Liver (tissue), 9 donors: ENCODE measurements around the gene ARHGAP4. TPM values are rescaled to one million over a fixed set of nuclear protein-coding genes. Genes with fewer than 3 reads are reported as not detected.

Experiments used
- DNase-seq: peaks from one replicate; pipeline ENCODE4 v3.0.0-alpha.2; 2017; ENCODE audit warnings: low spot score
- H3K27ac ChIP-seq, 2 donors: one replicate each; pipeline ENCODE4 v1.7.0; 2013; ENCODE audit warnings: inconsistent platforms in 2 of 2, low read length in 2 of 2, control low read depth in 1 of 2, low read depth in 1 of 2, mild to moderate bottlenecking in 1 of 2
- H3K27me3 ChIP-seq, 4 donors: one replicate each; pipeline versions ENCODE4 v1.6.1 to v1.7.0; 2013; ENCODE audit warnings: low read length in 3 of 4, inconsistent platforms in 1 of 4, mild to moderate bottlenecking in 1 of 4, moderate library complexity in 1 of 4; ENCODE audit not compliant: control insufficient read depth in 4 of 4, insufficient read depth in 4 of 4
- H3K36me3 ChIP-seq, 4 donors: one replicate each; pipeline versions ENCODE4 v1.6.1 to v1.7.0; 2013; ENCODE audit warnings: low read length in 3 of 4, mild to moderate bottlenecking in 3 of 4, low read depth in 1 of 4, moderate library complexity in 1 of 4; ENCODE audit not compliant: control insufficient read depth in 4 of 4, insufficient read depth in 3 of 4
- H3K4me1 ChIP-seq, 4 donors: one replicate each; pipeline versions ENCODE4 v1.6.1 to v1.7.0; 2013; ENCODE audit warnings: low read length in 3 of 4, mild to moderate bottlenecking in 3 of 4, moderate library complexity in 1 of 4; ENCODE audit not compliant: control insufficient read depth in 4 of 4, insufficient read depth in 4 of 4
- H3K4me3 ChIP-seq, 3 donors: one replicate each; pipeline versions ENCODE4 v1.6.1 to v1.7.0; 2013; ENCODE audit warnings: low read length in 3 of 3, control low read depth in 1 of 3, low read depth in 1 of 3, mild to moderate bottlenecking in 1 of 3
- H3K9ac ChIP-seq, 2 donors: one replicate each; pipeline ENCODE4 v1.7.0; 2013; ENCODE audit warnings: low read length in 2 of 2, mild to moderate bottlenecking in 2 of 2, moderate library complexity in 2 of 2, control low read depth in 1 of 2, low read depth in 1 of 2
- H3K9me3 ChIP-seq, 4 donors: one replicate each; pipeline versions ENCODE4 v1.6.1 to v1.7.0; 2013; ENCODE audit warnings: low read length in 3 of 4; ENCODE audit not compliant: control insufficient read depth in 4 of 4
- ATF3 ChIP-seq: IDR thresholded peaks from 2 replicates; pipeline ENCODE4 v1.6.1; 2016; ENCODE audit warnings: antibody characterized with exemption
- CTCF ChIP-seq: fragments of 150-350 bp; IDR thresholded peaks from 2 replicates; pipeline ENCODE4 v1.5.1; 2017; ENCODE audit warnings: improper control_type of control experiment, low read depth, low read length; ENCODE audit not compliant: missing input control
- EGR1 ChIP-seq, 2 donors: IDR thresholded peaks; 2 replicates each; pipeline ENCODE4 v1.6.1; 2016 to 2018; ENCODE audit warnings: antibody characterized with exemption in 2 of 2, low read depth in 2 of 2
- FOXA1 ChIP-seq: IDR thresholded peaks from 2 replicates; pipeline ENCODE4 v1.6.1; 2016; ENCODE audit warnings: antibody characterized with exemption
- FOXA2 ChIP-seq: IDR thresholded peaks from 2 replicates; pipeline ENCODE4 v1.6.1; 2016; ENCODE audit warnings: antibody characterized with exemption
- GABPA ChIP-seq, 2 donors: IDR thresholded peaks in 1 of 2; conservative IDR thresholded peaks in 1 of 2; 2 replicates each; pipeline ENCODE4 v1.6.1; 2016; ENCODE audit warnings: antibody characterized with exemption in 2 of 2, mild to moderate bottlenecking in 1 of 2, moderate library complexity in 1 of 2
- HNF4A ChIP-seq, 2 donors: conservative IDR thresholded peaks; 2 replicates each; pipeline ENCODE4 v1.6.1; 2016; ENCODE audit warnings: antibody characterized with exemption in 2 of 2, mild to moderate bottlenecking in 2 of 2
- HNF4G ChIP-seq: IDR thresholded peaks from 2 replicates; pipeline ENCODE4 v1.6.1; 2016; ENCODE audit warnings: antibody characterized with exemption
- JUND ChIP-seq, 2 donors: IDR thresholded peaks; 2 replicates each; pipeline ENCODE4 v1.6.1; 2016; ENCODE audit warnings: antibody characterized with exemption in 2 of 2
- MAX ChIP-seq: IDR thresholded peaks from 2 replicates; pipeline ENCODE4 v1.6.1; 2016; ENCODE audit warnings: antibody characterized with exemption
- NR2F2 ChIP-seq: IDR thresholded peaks from 2 replicates; pipeline ENCODE4 v1.6.1; 2016; ENCODE audit warnings: antibody characterized with exemption
- RAD21 ChIP-seq, 2 donors: IDR thresholded peaks; 2 replicates each; pipeline ENCODE4 v1.6.1; 2016; ENCODE audit warnings: antibody characterized with exemption in 2 of 2, mild to moderate bottlenecking in 2 of 2
- REST ChIP-seq: IDR thresholded peaks from 2 replicates; pipeline ENCODE4 v1.6.1; 2016; ENCODE audit warnings: antibody characterized with exemption, mild to moderate bottlenecking
- RXRA ChIP-seq, 2 donors: IDR thresholded peaks; 2 replicates each; pipeline ENCODE4 v1.6.1; 2017 to 2018; ENCODE audit warnings: antibody characterized with exemption in 2 of 2, mild to moderate bottlenecking in 1 of 2
- SP1 ChIP-seq: IDR thresholded peaks from 2 replicates; pipeline ENCODE4 v1.6.1; 2018; ENCODE audit warnings: antibody characterized with exemption, mild to moderate bottlenecking
- TAF1 ChIP-seq: conservative IDR thresholded peaks from 2 replicates; pipeline ENCODE4 v1.6.1; 2016; ENCODE audit warnings: antibody characterized with exemption, mild to moderate bottlenecking
- YY1 ChIP-seq: IDR thresholded peaks from 2 replicates; pipeline ENCODE4 v1.6.1; 2016; ENCODE audit warnings: antibody characterized with exemption, mild to moderate bottlenecking
- WGBS: extraction: QIAGEN DNeasy Blood & Tissue Kit; methylation state at CpG from one replicate; pipeline ENCODE4 v1.1.7; 2013; 5-methylcytosine and 5-hydroxymethylcytosine counted together
- polyA plus RNA-seq, 2 donors: library from polyadenylated mRNA; stranded (reverse) in 1 of 2; unstranded in 1 of 2; fragments of 200-250 nt in 1 of 2; fragments of >200 nt in 1 of 2; fragmentation: Nextera tagmentation in 1 of 2; extraction: Ambion mirVana in 1 of 2; gene quantifications; one replicate each; pipeline versions ENCODE4 v1.2.1 to v1.2.3, GENCODE V29; 2013 to 2015
- total RNA-seq, 2 donors: library from RNA; depleted of rRNA; stranded (reverse); fragments of >200 nt; gene quantifications; one replicate each; pipeline ENCODE4 v1.2.3, GENCODE V29; 2014
- TF ChIP-seq, protein P1 (sequence below): IDR thresholded peaks from 2 replicates; pipeline ENCODE4 v1.6.1; 2016; ENCODE audit warnings: antibody characterized with exemption
- donor health status: healthy.
- donor health status: healthy.
- donor health status: healthy.
- donor health status: healthy.
- donor health status: healthy.

ARHGAP4 gene
- total and polyA plus RNA-seq, 4 donors: 3.3 to 28.1 (median 10.2) TPM

- peaks cover 0 to 4% (median 0%) of the 10 kb centered on the region in 4 donors for H3K4me1 ChIP-seq
- no peaks in the 10 kb centered on the region for H3K9me3 ChIP-seq
- H3K4me3 ChIP-seq: no peak overlapping the region
- WGBS: 66% methylated on average over 6 of the region's 6 CpGs
- peaks cover 0 to 6% (median 2%) of the 10 kb centered on the region in 4 donors for H3K36me3 ChIP-seq
- TF ChIP-seq RAD21 (IDR thresholded peaks at IDR 0.05): no peak
- TF ChIP-seq HNF4G: no peak
- no peak for TF ChIP-seq SP1
- TF ChIP-seq FOXA1: no peak
- TF ChIP-seq HNF4A (conservative IDR thresholded peaks at IDR 0.05): no peak
- TF ChIP-seq CTCF: no peak
- no peak for TF ChIP-seq ATF3
- TF ChIP-seq, protein P1, sequence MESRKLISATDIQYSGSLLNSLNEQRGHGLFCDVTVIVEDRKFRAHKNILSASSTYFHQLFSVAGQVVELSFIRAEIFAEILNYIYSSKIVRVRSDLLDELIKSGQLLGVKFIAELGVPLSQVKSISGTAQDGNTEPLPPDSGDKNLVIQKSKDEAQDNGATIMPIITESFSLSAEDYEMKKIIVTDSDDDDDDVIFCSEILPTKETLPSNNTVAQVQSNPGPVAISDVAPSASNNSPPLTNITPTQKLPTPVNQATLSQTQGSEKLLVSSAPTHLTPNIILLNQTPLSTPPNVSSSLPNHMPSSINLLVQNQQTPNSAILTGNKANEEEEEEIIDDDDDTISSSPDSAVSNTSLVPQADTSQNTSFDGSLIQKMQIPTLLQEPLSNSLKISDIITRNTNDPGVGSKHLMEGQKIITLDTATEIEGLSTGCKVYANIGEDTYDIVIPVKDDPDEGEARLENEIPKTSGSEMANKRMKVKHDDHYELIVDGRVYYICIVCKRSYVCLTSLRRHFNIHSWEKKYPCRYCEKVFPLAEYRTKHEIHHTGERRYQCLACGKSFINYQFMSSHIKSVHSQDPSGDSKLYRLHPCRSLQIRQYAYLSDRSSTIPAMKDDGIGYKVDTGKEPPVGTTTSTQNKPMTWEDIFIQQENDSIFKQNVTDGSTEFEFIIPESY: no peak
- TF ChIP-seq RXRA (IDR thresholded peaks at IDR 0.05): no peak
- TF ChIP-seq YY1: no peak
- TF ChIP-seq MAX: no peak
- TF ChIP-seq FOXA2: no peak
- TF ChIP-seq GABPA (IDR thresholded peaks at IDR 0.05 in 1 of 2, conservative IDR thresholded peaks at IDR 0.05 in 1 of 2): no peak
- no peak for TF ChIP-seq EGR1 (IDR thresholded peaks at IDR 0.05; ENCODE audit: low read depth in 2 of 2)
- TF ChIP-seq NR2F2: no peak
- no peak for TF ChIP-seq TAF1
- no peak for TF ChIP-seq JUND (IDR thresholded peaks at IDR 0.05)
- no peak for TF ChIP-seq REST
- H3K9ac ChIP-seq: no peak overlapping the region
- DNase-seq: no peak
- no peaks in the 10 kb centered on the region for H3K27me3 ChIP-seq
- no peak overlapping the region for H3K27ac ChIP-seq
Measured at GRCh38 chrX:153944800-153945150, 18.7 kb upstream of the ARHGAP4 start.
